Esophagus muscularis mucosa (tissue), 4 donors: ENCODE results near the gene SAMMSON. TPM values are rescaled to one million over a fixed set of nuclear protein-coding genes. Genes with fewer than 3 reads are reported as not detected.

ENCODE experiments used
- DNase-seq: peaks from one replicate; pipeline ENCODE4 v3.0.0-alpha.2; 2017; ENCODE audit errors: extremely low spot score
- H3K27ac ChIP-seq, 4 donors: fragments of 200-600 bp; sonication (generic); replicated peaks in 1 of 4; 1 replicate in 3 of 4; 2 replicates in 1 of 4; pipeline ENCODE4 v1.5.1; 2016 to 2019; ENCODE audit warnings: mild to moderate bottlenecking in 1 of 4
- H3K27me3 ChIP-seq, 4 donors: fragments of 200-600 bp; sonication (generic); one replicate each; pipeline versions ENCODE4 v1.5.1 to v1.6.0; 2016 to 2019
- H3K36me3 ChIP-seq, 4 donors: fragments of 200-600 bp; sonication (generic); one replicate each; pipeline ENCODE4 v1.5.1; 2016 to 2019
- H3K4me1 ChIP-seq, 4 donors: fragments of 200-600 bp; sonication (generic); one replicate each; pipeline ENCODE4 v1.5.1; 2016 to 2019
- H3K4me3 ChIP-seq, 4 donors: fragments of 200-600 bp; sonication (generic); 1 replicate in 2 of 4; 2 replicates in 2 of 4; pipeline ENCODE4 v1.5.1; 2016 to 2019; ENCODE audit warnings: mild to moderate bottlenecking in 4 of 4, moderate library complexity in 1 of 4
- H3K9me3 ChIP-seq, 4 donors: fragments of 200-600 bp; sonication (generic); 1 replicate in 3 of 4; 2 replicates in 1 of 4; pipeline ENCODE4 v1.5.1; 2016 to 2019
- CTCF ChIP-seq, 3 experiments: fragments of 200-600 bp in 2 of 3; fragments of 450-650 bp in 1 of 3; sonication (generic) in 2 of 3; IDR thresholded peaks; one replicate each; pipeline ENCODE4 v1.5.1; 2017 to 2019; ENCODE audit warnings: antibody characterized with exemption in 3 of 3, mild to moderate bottlenecking in 2 of 3, moderate library complexity in 1 of 3
- EP300 ChIP-seq: sonication (generic); formaldehyde crosslinking; IDR thresholded peaks from one replicate; pipeline ENCODE4 v1.6.1; 2017; ENCODE audit warnings: antibody characterized with exemption
- POLR2A ChIP-seq: fragments of 450-650 bp; IDR thresholded peaks from one replicate; pipeline ENCODE4 v1.6.1; 2017; ENCODE audit warnings: antibody characterized with exemption, moderate library complexity, mild to moderate bottlenecking, low read depth
- POLR2AphosphoS5 ChIP-seq, 2 donors: sonication (generic); formaldehyde crosslinking; IDR thresholded peaks; one replicate each; pipeline ENCODE4 v1.6.1; 2017; ENCODE audit warnings: antibody characterized with exemption in 2 of 2
- WGBS: methylation state at CpG from one replicate; pipeline ENCODE4 v1.1.5; 2018; 5-methylcytosine and 5-hydroxymethylcytosine counted together
- intact Hi-C: fragments of 100-400 bp; cut with DNase I; formaldehyde crosslinking; loops from one replicate; pipeline ENCODE4 v1.15.1; 2023
- total RNA-seq, 4 donors: library from RNA; depleted of rRNA; stranded (reverse); fragments of >200 nt; gene quantifications; one replicate each; pipeline versions ENCODE4 v1.1.0 to v1.2.1, GENCODE V29; 2016

Gene SAMMSON
- total RNA-seq, 4 donors from 2014 or later = 1.5 to 4.2 (median 2.5) TPM

GRCh38 chr3:69998759-69999139 lies 784 bp upstream of the SAMMSON start:
- H3K27ac ChIP-seq = peak overlapping the region; percentile 72 to 86 (median 78)
- DNase-seq = no peak
- intact Hi-C loops = no loop called here
- TF ChIP-seq EP300 (no peak), POLR2AphosphoS5 (IDR thresholded peaks at IDR 0.05) (peak; percentile 6 to 38)
- H3K36me3 ChIP-seq = no peaks in the 10 kb centered on the region
- peak overlapping the region; percentile 34 to 45 (median 38) for H3K4me3 ChIP-seq
- WGBS = 23% methylated on average over 3 of the region's 3 CpGs
- H3K9me3 ChIP-seq = no peaks in the 10 kb centered on the region
- peaks cover 12 to 35% (median 32%) of the 10 kb centered on the region in 4 donors for H3K4me1 ChIP-seq
- H3K27me3 ChIP-seq = no peaks in the 10 kb centered on the region

- Histone ChIP-seq H3K36me3 (no peaks in the 10 kb centered on the region), H3K27ac (peak overlapping the region; percentile 72 to 86 (median 78)), H3K27me3 (no peaks in the 10 kb centered on the region), H3K4me1 (peaks cover 12 to 35% (median 32%) of the 10 kb centered on the region in 4 donors), H3K4me3 (no peak overlapping the region), H3K9me3 (no peaks in the 10 kb centered on the region)
- DNase-seq = no peak
- intact Hi-C loops = no loop called here
- TF ChIP-seq POLR2AphosphoS5 (IDR thresholded peaks at IDR 0.05) = no peak
- no peak for TF ChIP-seq CTCF (IDR thresholded peaks at IDR 0.05)
- no peak for TF ChIP-seq POLR2A
- no peak for TF ChIP-seq EP300
- WGBS = 87% methylated on average over 15 of the region's 15 CpGs
Observed at GRCh38 chr3:70000028-70000410, 486 bp downstream of the SAMMSON start.

- Histone ChIP-seq H3K9me3 (no peaks in the 10 kb centered on the region), H3K27ac (peak overlapping the region in 1 of 4 donors; percentile 86), H3K4me1 (peaks cover 12 to 35% (median 32%) of the 10 kb centered on the region in 4 donors), H3K36me3 (no peaks in the 10 kb centered on the region), H3K4me3 (no peak overlapping the region), H3K27me3 (no peaks in the 10 kb centered on the region)
- no peak for DNase-seq
- TF ChIP-seq POLR2A (no peak), EP300 (no peak)
- intact Hi-C loops = no loop called here
- WGBS = 65% methylated on average over 4 of the region's 4 CpGs
Observed at GRCh38 chr3:70000563-70001081, 1.1 kb downstream of the SAMMSON start.

GRCh38 chr3:70003119-70003518 lies 3.6 kb downstream of the SAMMSON start:
- no peak for TF ChIP-seq CTCF (IDR thresholded peaks at IDR 0.05)
- TF ChIP-seq POLR2A = no peak
- TF ChIP-seq EP300 = no peak
- TF ChIP-seq POLR2AphosphoS5 (IDR thresholded peaks at IDR 0.05) = no peak
- H3K4me3 ChIP-seq = no peak overlapping the region
- peaks cover 9 to 25% (median 20%) of the 10 kb centered on the region in 4 donors for H3K4me1 ChIP-seq
- H3K9me3 ChIP-seq = no peaks in the 10 kb centered on the region
- intact Hi-C loops = no loop called here
- no peaks in the 10 kb centered on the region for H3K36me3 ChIP-seq
- DNase-seq = no peak
- no peak overlapping the region for H3K27ac ChIP-seq
- H3K27me3 ChIP-seq = no peaks in the 10 kb centered on the region

- DNase-seq = no peak
- TF ChIP-seq POLR2A (no peak), EP300 (no peak), CTCF (IDR thresholded peaks at IDR 0.05) (no peak), POLR2AphosphoS5 (IDR thresholded peaks at IDR 0.05) (no peak)
- no peaks in the 10 kb centered on the region for H3K36me3 ChIP-seq
- H3K9me3 ChIP-seq = no peaks in the 10 kb centered on the region
- intact Hi-C loops = no loop called here
- H3K27ac ChIP-seq = no peak overlapping the region
- WGBS = 84% methylated on average over 4 of the region's 4 CpGs
- no peaks in the 10 kb centered on the region for H3K27me3 ChIP-seq
- peaks cover 0 to under 1% (median 0%) of the 10 kb centered on the region in 4 donors for H3K4me1 ChIP-seq
- no peak overlapping the region for H3K4me3 ChIP-seq
Observed at GRCh38 chr3:70006089-70006488, 6.6 kb downstream of the SAMMSON start.

- Histone ChIP-seq H3K27ac (no peak overlapping the region), H3K9me3 (no peaks in the 10 kb centered on the region), H3K4me3 (no peak overlapping the region), H3K36me3 (no peaks in the 10 kb centered on the region), H3K27me3 (no peaks in the 10 kb centered on the region), H3K4me1 (peaks cover 0 to 18% (median 12%) of the 10 kb centered on the region in 4 donors)
- intact Hi-C loops = no loop called here
- 70% methylated on average over 2 of the region's 2 CpGs for WGBS
- TF ChIP-seq EP300 = no peak
- no peak for DNase-seq
Observed at GRCh38 chr3:70010346-70010745, 10.8 kb downstream of the SAMMSON start.
